ENCODE data around the gene ZBTB32.

The ZBTB32 gene

DNA sequence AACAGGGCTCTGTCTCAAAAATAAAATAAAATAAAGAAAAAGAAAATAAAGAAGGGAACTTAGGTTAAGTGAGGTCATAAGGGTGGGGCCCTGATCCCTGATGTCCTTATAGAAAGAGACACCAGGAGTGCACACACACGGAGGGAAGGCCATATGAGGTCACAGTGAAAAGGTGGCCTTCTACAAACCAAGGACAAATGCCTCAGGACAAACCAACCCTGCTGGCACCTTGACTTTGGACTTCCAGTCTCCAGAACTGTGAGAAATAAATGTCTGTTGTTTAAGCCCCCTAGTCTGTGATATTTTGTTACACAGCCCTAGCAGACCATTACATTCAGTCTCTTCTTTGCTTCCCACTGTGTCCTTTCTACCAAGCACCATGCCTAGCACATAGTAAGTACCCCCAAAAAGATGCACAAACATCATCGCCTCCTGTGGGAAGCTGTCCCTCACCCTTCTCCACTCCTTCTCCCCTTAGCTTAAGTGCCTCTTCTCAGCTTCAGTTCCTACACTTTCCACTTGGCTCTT, 8.4 kb upstream of the ZBTB32 start:
- DNase-seq (ENCODE audit: low read depth), result no peak

DNA sequence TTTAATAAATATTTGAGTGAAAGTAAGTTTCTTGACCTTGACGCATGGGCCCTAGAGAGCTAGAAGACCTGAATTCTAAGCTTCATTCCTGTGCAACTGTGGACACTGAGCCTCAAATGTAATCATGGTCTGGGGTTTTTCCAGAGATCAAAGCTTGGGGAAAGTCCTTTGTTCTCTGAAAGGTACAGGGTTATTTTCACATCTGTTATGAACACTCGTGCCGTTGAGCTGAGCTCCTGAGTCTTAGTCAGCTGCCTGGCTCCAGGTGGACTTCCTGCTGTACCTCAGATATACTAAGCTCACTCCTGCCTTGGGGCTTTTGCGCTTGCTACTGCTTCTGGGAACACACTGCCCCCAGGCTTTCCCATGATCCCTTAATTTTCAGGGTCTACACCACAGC, 7.5 kb upstream of the ZBTB32 start:
- DNase-seq (ENCODE audit: low read depth), result no peak

DNA sequence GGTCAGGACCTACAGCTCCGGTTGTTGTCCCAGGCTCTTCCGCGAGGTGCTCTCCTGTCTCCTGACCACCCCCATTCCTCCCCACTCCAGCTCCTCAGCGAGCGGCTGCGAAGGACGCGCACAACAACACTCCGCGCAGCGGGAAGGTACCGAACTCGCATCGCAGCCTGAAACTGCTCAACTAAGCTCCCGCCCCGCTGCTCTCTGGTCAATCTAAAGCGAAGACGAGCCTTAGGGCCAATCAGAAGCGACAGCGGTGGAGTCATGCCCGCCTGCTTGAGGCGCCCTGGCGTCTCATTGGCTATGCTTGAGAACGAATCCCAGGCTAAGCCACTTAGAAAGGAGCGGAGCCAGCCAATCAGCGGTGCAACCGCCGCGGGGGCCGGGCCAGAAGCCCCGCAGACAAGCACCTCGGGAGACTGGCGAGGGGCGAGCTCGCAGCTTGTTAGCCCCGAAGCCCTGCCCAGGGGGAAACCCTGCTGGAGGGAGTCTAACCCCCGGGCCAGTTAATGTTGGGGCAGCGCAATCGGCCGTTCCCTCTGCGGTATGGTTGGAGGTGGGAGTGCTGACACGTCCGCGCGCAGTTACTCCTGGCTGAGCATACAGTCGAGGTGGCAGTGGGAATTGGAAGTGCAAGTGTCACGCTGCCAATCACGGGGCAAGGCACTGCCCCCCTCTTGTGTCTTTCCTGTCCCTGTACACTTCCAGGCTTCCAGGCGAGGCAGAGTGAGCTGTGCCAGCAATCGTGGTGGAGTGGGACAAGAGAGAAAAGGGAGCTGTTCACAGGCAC, 1.9 kb upstream of the ZBTB32 start:
- peak; percentile 79 for DNase-seq (ENCODE audit: low read depth)

DNA sequence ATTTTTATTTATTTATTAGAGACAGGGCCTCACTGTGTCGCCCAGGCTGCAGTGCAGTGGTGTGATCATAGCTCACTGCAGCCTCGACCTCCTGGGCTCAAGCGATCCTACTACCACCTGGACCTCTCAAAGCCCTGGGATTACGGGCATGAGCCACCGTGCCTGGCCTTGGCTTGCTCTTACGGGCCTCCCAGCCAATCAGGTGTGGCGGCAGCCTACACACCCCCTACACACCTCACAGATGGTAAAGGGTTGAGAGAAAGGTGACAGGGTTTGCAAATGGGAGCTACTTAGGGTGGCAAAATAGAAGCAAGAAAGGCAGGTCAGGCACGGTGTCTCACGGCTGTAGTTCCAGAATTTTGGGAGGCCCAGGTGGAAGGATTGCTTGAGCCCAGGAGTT, 1.0 kb upstream of the ZBTB32 start:
- no peak for DNase-seq (ENCODE audit: low read depth)

DNA sequence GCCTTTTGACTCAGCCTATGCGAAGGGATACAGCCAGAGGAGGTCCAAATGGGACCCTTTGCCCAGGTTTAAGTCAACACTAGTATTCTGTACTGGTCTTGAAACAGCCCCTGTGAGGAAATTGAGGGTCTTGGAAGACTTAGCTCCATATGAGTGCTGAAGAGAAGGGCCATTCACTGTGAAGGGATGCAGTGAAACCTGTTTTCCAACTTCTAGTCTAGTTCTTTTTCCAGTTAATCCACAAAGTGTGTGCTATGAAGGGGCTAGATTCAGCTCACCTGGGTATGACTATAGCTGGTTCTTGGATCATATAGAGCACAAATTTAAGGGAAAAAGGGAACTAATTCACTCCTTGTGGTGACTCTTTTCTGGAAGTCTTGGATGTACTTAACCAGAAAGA, 4.0 kb downstream of the ZBTB32 start:
- no peak for DNase-seq (ENCODE audit: low read depth)

DNA sequence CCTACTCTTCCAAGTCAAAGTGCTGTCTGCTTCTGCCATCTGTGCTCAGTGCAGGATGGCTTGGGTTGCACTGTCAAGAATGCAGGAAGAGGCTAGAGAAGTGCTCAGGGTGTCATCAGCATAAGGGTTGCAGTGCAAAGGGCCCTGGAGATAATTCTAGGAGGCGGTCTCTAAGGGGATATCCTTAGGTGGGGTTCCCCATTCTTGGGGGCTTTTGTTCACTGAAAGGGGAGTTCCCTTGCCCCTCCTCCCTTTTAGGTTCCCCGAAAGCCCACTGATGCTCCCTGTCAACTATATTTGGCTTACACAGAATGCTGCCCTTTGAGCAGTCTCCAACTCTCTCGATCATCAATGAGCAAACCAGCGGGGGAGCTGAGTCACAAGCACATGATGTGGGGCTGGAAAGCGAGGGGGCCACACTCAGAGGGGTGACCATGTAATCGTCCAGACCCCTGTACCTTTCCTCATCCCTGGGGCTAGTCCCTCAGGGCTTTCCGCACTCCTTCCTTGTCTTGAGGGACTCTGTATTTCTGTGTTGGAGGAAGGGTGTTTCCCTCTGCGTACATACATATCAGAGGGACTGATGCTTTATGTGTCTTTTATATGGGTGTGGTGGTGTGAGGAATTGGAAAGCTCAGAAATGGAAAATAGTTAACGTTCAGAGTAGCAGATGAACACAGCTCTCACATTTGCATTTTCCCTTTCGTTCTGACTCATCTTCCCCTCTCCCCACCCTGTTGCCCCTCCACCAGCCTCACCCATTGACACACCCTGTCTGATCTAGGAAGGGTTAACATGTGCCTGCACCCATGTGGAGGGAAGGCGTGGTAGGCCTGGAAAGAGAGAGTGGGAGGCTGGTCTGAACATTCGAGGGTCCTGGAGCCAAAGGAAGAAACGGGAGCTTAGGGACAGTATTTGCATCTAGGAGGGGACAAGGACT, 6.7 kb downstream of the ZBTB32 start:
- no peak for DNase-seq (ENCODE audit: low read depth)

DNA sequence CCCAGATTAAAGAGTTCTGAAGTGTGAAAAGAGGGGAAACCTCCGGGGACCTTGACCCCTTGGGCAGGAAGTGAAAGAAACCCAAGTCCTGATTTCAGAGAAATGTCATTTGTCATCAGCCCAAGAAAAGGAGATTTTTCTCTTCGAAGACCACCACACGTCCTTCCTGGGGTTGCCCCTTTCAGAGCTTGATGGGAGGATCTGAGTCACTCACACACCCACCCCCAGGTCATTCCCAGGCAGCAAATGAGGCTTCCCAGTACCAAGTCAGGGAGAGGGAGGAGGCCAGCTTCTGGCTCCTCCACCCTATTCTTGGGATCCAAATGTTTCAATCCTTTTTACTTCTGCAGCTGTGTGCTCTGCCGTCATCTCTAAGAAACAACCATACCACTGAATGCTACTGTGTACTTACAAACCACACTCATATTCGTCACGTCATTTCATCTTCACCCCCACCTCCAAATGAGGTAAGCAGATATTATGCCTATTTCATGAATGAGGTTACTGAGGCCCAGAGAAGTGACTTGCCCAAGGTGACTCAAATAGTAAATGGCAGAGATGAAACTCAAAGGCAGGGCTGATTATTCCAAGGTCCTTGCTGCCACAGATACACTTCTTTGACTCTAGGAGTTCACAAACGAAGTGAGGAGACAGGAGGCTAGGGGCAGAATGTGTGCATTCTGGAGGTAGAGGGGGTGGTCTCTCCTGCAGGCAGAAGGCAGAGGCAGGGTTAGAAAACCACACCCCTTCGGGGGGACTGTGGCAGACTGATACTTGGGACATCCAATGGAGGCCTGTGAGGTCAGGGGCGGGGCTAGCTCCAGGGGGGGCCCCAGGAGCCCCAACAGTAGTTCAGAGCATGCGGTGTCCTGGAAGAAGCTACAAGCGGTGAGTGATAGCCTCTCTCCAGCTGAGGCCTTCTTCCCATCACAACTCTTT, 8.5 kb downstream of the ZBTB32 start:
- DNase-seq (ENCODE audit: low read depth), result peak; percentile 67

DNA sequence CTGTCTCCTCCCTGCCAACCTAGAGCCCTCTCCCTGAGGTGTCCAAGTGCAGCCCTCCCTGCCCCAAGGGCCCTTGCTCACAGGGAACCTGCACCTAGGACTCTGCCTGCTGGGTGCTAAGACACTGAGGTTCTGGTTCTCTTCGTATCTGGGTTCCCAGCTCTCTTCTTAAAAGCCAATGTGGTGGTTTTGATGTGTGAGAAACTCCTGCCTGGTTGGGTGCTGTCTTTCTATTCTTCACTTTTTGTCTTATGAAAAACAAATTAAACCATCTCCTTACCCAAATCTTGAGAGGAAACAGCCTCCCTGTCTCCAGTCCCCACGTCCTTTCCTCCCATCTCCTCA, 9.1 kb downstream of the ZBTB32 start:
- DNase-seq (ENCODE audit: low read depth), result no peak

DNA sequence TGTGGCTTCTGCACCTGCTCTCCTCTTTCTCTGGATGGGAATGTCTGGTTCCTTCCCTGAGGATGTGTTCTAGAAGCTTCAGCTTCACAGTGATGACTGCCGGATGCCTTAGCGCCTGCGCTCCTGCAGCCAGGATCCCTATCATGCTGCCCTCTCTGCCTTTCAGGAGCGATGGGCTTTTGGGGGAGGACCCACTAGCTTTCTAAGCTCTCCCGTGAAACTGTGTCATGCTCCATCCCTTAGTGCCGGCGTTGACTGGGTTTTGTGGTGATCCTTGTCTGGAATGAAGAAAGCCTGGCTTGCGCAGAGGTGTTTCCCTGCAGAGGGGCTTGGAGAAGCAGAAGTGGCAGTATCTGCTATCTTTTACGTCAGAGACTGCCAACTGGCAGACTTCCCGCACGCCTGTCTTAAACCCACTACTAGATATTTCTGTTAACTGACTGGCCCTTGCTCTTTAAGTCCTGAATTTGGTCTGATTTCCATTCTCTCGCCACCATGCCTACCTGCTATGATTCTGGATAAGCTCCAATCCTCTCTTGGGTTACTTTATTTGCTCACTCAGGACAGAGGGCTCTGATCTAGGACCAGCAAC, 9.6 kb downstream of the ZBTB32 start:
- DNase-seq (ENCODE audit: low read depth), result no peak

DNA sequence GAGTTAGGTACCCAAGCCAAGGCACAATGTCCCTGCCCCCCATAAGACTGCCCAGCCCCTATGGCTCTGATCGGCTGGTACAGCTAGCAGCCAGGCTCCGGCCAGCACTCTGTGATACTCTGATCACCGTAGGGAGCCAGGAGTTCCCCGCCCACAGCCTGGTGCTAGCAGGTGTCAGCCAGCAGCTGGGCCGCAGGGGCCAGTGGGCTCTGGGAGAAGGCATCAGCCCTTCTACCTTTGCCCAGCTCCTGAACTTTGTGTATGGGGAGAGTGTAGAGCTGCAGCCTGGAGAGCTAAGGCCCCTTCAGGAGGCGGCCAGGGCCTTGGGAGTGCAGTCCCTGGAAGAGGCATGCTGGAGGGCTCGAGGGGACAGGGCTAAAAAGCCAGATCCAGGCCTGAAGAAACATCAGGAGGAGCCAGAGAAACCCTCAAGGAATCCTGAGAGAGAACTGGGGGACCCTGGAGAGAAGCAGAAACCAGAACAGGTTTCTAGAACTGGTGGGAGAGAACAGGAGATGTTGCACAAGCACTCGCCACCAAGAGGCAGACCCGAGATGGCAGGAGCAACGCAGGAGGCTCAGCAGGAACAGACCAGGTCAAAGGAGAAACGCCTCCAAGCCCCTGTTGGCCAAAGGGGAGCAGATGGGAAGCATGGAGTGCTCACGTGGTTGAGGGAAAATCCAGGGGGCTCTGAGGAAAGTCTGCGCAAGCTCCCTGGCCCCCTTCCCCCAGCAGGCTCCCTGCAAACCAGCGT, 10.4 kb downstream of the ZBTB32 start:
- DNase-seq (ENCODE audit: low read depth), result no peak

DNA sequence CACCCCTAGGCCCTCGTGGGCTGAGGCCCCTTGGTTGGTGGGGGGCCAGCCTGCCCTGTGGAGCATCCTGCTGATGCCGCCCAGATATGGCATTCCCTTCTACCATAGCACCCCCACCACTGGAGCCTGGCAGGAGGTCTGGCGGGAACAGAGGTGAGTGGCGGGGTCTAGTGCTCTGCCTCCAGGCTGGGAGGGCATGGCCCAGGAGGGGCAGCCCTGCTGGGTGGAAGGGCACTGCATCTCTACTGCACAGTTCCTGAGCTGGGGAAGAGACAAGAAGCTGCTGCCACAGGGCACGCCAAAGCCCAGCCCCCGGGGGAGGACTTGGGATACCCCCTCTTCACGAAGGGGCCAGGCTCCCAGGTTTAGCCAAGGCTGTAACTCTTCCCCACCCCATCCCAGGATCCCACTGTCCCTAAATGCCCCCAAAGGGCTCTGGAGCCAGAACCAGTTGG, 11.0 kb downstream of the ZBTB32 start:
- DNase-seq (ENCODE audit: low read depth), result no peak

DNA sequence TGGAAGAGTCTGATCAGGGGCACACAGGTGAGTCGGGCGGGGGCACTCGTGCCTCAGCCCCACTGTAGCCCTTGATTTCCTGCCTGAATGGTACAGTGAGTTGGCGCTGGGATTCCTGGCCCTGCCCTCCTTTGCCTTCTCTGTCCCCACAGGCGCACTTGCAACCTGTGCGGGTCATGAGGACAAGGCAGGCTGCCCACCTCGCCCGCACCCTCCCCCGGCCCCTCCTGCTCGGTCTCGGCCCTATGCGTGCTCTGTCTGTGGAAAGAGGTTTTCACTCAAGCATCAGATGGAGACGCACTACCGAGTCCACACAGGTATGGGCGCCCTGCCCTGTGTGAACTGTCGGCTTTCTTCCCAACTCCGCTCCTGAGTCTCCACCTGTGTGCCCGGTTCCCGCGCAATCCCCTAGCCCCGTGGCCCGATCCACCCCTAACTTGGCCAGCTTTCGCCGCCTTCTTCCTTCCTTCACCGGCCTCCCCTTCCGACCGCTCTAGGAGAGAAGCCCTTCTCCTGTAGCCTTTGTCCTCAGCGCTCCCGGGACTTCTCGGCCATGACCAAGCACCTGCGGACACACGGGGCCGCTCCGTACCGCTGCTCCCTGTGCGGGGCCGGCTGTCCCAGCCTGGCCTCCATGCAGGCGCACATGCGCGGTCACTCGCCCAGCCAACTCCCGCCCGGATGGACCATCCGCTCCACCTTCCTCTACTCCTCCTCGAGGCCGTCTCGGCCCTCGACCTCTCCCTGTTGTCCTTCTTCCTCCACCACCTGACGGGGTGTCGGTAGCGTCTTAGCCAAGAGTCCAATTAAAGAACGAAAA, 11.8 kb downstream of the ZBTB32 start:
- no peak for DNase-seq (ENCODE audit: low read depth)

DNA sequence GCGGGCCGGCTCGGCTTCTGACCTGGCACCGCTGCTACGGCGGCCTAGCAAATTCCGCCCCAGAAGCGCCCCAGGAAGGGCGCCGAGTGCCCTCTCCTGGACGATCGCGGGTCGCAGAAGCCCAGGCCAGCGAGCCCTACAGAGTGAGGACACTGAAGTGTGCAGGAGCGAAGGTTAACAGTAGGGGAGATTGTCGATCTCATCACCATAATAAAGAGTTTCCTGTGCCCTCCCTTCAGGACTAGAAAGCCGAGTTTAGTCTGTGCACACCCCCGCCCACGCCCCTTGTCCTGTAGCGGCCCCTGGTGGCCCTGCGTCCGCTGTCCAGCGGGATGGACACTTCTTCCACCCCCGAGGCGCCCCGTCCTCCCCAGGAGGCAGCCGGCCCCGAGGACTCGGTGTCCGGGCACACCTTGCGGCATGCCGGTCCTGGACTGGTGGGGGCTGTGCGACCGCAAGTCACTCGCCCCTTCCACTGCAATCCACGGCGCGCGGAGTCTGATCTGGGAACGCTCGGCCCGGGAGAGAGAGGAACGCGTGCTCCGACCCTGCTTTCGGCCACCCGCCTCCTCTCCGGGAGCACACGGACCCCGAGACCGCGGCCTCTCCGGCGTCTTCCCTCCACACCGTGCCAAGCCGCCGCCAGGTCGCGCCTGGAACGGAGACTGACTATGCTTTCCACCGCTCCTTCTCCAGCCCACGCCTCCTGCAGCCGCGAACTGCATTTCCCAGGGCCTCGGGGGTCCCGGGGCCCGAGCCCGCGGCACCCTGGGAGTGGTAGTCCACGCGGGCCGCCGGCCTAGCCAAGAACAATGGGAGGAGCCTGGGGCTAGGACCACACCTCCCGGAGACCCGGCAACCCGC, 12.7 kb downstream of the ZBTB32 start:
- peak; percentile 88 for DNase-seq (ENCODE audit: low read depth)

DNA sequence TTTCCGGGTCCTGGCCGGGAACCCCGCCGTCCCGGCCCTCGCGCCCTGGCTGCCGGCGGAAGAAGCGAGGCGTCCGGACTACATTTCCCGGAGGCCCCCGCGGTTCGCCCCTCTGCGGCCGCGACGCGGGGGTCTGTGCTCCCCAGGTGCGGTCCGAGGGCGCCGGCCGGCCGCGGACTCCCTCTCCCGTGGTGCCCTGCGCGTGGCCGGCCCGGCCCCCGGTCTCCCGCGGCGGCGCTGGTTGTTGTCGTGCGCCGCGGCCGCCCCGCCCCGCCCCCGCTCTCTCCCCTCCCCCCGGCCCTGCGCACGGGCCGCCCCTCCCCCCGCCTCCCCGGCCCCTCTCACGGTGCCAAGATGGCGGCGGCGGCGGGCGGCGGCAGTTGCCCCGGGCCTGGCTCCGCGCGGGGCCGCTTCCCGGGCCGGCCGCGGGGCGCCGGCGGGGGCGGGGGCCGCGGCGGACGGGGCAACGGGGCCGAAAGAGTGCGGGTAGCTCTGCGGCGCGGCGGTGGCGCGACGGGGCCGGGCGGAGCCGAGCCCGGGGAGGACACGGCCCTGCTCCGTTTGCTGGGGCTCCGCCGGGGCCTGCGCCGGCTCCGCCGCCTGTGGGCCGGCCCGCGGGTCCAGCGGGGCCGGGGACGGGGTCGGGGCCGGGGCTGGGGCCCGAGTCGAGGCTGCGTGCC, 13.4 kb downstream of the ZBTB32 start, which contains the start of gene KMT2B:
Gene KMT2B (plus strand): TSS at position 339 of the 680 bp plus-strand sequence. CDS start 16 bp downstream, at position 355.
- no peak for DNase-seq (ENCODE audit: low read depth)

DNA sequence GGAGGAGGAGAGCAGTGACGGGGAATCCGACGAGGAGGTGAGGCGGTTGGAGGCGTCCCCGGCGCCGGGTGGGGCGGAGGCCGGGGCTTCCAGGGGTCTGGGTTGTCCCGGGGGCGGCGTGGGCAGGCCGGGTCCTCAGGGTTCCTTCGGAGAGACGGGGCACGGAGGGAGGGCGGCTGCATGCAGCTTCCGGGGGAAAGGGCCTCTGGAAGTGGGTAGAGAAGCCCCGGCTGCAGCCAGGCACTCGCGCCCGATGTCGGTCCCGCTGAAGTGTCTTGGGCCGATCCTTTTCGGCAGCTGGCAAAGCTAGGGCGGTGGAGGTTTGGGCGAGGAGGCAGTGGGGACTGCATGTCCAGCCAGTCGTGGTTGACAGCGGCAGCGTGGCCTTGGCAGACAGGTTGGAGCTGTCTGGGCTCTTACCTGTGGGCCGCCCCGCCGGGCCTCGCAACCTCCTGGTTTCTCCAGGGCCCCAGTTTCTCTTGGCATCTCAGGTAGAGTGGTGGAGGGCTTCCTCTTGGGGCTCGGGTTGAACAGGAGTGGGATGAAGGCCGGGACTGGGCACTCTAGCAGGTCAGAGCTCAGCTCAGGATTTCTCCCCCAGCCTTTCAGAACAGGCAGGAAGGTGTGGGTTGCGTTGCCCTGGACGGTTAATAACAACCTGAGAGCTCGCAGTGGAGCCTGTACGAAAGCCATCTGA, 14.1 kb downstream of the ZBTB32 start:
- DNase-seq (ENCODE audit: low read depth), result no peak

DNA sequence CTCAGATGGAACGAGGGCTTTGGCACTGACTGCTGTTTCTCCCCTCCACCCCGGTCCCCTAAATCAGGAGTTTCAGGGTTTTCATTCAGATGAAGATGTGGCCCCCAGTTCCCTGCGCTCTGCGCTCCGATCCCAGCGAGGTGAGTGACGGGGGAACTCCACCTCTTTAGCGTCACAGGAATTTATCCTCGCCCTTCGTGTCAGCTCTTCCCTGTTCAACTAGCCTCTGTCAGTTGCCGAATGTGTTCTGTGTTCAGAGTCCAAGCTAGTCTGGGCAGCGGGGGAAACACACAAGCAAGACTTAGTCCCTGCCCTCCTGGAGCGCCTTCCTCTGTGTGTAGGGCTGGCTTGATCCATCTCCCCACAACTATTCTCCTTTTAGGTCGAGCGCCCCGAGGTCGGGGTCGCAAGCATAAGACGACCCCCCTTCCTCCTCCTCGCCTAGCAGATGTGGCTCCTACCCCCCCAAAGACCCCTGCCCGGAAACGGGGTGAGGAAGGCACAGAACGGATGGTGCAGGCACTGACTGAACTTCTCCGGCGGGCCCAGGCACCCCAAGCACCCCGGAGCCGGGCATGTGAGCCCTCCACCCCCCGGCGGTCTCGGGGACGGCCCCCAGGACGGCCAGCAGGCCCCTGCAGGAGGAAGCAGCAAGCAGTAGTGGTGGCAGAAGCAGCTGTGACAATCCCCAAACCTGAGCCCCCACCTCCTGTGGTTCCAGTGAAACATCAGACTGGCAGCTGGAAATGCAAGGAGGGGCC, 15.2 kb downstream of the ZBTB32 start:
- DNase-seq (ENCODE audit: low read depth), result no peak

DNA sequence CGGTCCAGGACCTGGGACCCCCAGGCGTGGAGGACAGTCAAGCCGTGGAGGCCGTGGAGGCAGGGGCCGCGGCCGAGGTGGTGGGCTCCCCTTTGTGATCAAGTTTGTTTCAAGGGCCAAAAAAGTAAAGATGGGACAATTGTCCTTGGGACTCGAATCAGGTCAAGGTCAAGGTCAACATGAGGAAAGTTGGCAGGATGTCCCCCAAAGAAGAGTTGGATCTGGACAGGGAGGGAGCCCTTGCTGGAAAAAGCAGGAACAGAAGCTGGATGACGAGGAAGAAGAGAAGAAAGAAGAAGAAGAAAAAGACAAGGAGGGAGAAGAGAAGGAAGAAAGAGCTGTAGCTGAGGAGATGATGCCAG, 15.8 kb downstream of the ZBTB32 start:
- DNase-seq (ENCODE audit: low read depth), result no peak
